PC-9 (cell line): Measurements from ENCODE around the gene HSDL1. TPM values are rescaled to one million over a fixed set of nuclear protein-coding genes. Genes with fewer than 3 reads are reported as not detected.

Experiments used
- BruUV-seq: library from RNA; stranded (reverse); fragments of 400-500 nt; replicated peaks from 2 replicates; lab custom pipeline; 2021; lab: Mats Ljungman, UMichigan
- CTCF ChIA-PET: fragments of 300-600 bp; sonication (Branson Sonifier 250); formaldehyde crosslinking; loops from one replicate; lab custom pipeline; 2022; ENCODE audit warnings: antibody characterized with exemption; lab: Charles Lee
- POLR2A ChIA-PET: fragments of 300-600 bp; sonication (Branson Sonifier 250); formaldehyde crosslinking; loops from one replicate; lab custom pipeline; 2022; ENCODE audit warnings: antibody characterized with exemption; ENCODE audit not compliant: unreplicated experiment; lab: Charles Lee
- DNase-seq, 2 experiments: peaks; one replicate each; pipeline versions ENCODE4 v3.0.0 to v3.0.0-alpha.2; 2015 to 2022; ENCODE audit warnings: mixed read lengths in 1 of 2
- H2AFZ ChIP-seq: fragments of 200-600 bp; sonication (generic); 2 replicates; pipeline ENCODE4 v1.8.1; 2017; ENCODE audit warnings: antibody characterized with exemption
- H3F3A ChIP-seq: fragments of 200-600 bp; sonication (generic); 2 replicates; pipeline ENCODE4 v1.8.1; 2017; ENCODE audit warnings: antibody characterized with exemption, mild to moderate bottlenecking, low read depth; ENCODE audit not compliant: insufficient read depth
- H3K27ac ChIP-seq: fragments of 200-600 bp; sonication (generic); 2 replicates; pipeline ENCODE4 v1.6.1; 2016; ENCODE audit warnings: mixed run types
- H3K27me3 ChIP-seq: fragments of 200-600 bp; sonication (generic); 2 replicates; pipeline ENCODE4 v1.6.1; 2016; ENCODE audit warnings: low read depth, mixed run types; ENCODE audit not compliant: insufficient read depth
- H3K36me3 ChIP-seq: fragments of 200-600 bp; sonication (generic); 2 replicates; pipeline ENCODE4 v1.6.1; 2016; ENCODE audit warnings: low read depth, mixed run types
- H3K4me1 ChIP-seq: fragments of 200-600 bp; sonication (generic); replicated peaks from 2 replicates; pipeline ENCODE4 v1.6.1; 2016; ENCODE audit warnings: mixed run types; ENCODE audit not compliant: insufficient read depth
- H3K4me2 ChIP-seq: fragments of 200-600 bp; sonication (generic); 2 replicates; pipeline ENCODE4 v1.6.1; 2017; ENCODE audit warnings: mixed run types
- H3K4me3 ChIP-seq: fragments of 200-600 bp; sonication (generic); 2 replicates; pipeline ENCODE4 v1.6.1; 2016; ENCODE audit warnings: mixed run types
- H3K79me2 ChIP-seq: fragments of 200-600 bp; sonication (generic); 2 replicates; pipeline ENCODE4 v1.6.1; 2017; ENCODE audit warnings: low read depth, mixed run types
- H3K9me2 ChIP-seq: fragments of 200-600 bp; sonication (generic); 2 replicates; pipeline ENCODE4 v1.8.1; 2017; ENCODE audit warnings: mild to moderate bottlenecking; ENCODE audit not compliant: insufficient read depth
- H3K9me3 ChIP-seq: fragments of 200-600 bp; sonication (generic); 2 replicates; pipeline ENCODE4 v1.8.1; 2016; ENCODE audit warnings: low read depth; ENCODE audit not compliant: insufficient read depth
- H4K20me1 ChIP-seq: fragments of 200-600 bp; sonication (generic); 2 replicates; pipeline ENCODE4 v1.8.1; 2017; ENCODE audit not compliant: insufficient read depth
- CTCF ChIP-seq: fragments of 200-600 bp; sonication (generic); conservative IDR thresholded peaks from 2 replicates; pipeline ENCODE4 v1.6.1; 2017; ENCODE audit warnings: mixed run types, antibody characterized with exemption, mild to moderate bottlenecking, moderate library complexity
- EZH2 ChIP-seq: fragments of 200-600 bp; sonication (generic); IDR thresholded peaks from 2 replicates; pipeline ENCODE4 v1.8.0; 2017; ENCODE audit warnings: antibody characterized with exemption, low read depth
- intact Hi-C: fragments of 100-400 bp; cut with micrococcal nuclease; formaldehyde crosslinking; loops from one replicate; pipeline ENCODE4 v1.10.0; 2022; ENCODE audit not compliant: unreplicated experiment
- total RNA-seq: library from RNA; stranded (reverse); gene quantifications from 2 replicates; pipeline ENCODE4 v1.2.3, GENCODE V29; 2021

The HSDL1 gene
- total RNA-seq, 1 experiment from 2014 or later, result 32.1 TPM

- Histone ChIP-seq H3K4me2 (no peak overlapping the region), H3K4me1 (no peaks in the 10 kb centered on the region), H4K20me1 (peaks cover 3% of the 10 kb centered on the region; the same call in 1 of the 2 replicates), H3K79me2 (no peaks in the 10 kb centered on the region), H3K9me3 (no peaks in the 10 kb centered on the region), H3K36me3 (peaks cover 4% of the 10 kb centered on the region), H3K4me3 (no peak overlapping the region), H3K27ac (no peak overlapping the region), H2AFZ (no peak overlapping the region), H3K27me3 (no peaks in the 10 kb centered on the region), H3F3A (no peaks in the 10 kb centered on the region; the same call in 1 of the 2 replicates), H3K9me2 (no peaks in the 10 kb centered on the region)
- ChIA-PET CTCF (interaction anchor here (1.2 to 1.9 kb wide), 2 partner anchors 89 to 222 kb away, joined by 4 to 5 read pairs; no protein-coding TSS in a partner anchor), POLR2A (no interaction called here)
- no TSS peak for BruUV-seq
- intact Hi-C loops, result no loop called here
- TF ChIP-seq CTCF, result no peak
- no peak for TF ChIP-seq EZH2
- no peak for DNase-seq
Measured at GRCh38 chr16:84086341-84086740, 58.6 kb downstream of the HSDL1 start.

DNA sequence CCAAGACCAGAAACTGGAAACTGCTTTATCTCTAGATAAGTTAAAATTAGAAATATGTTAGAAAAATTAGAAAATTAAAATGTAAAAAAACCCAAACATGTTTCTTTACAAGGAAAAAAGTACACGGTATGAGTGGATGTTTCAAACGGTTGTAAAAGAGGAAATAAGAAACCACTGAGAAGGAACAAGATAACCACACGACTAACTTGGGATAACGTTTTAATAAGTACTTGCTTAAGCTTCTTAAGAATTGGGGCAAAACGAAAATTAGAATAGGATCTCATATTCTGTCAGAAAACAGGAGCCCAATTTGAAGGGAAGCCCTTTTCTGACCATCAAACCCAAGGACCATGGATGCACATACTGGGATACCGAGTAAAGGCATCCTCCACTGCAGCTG is 59.2 kb downstream of the HSDL1 start:
- no TSS peak for BruUV-seq

DNA sequence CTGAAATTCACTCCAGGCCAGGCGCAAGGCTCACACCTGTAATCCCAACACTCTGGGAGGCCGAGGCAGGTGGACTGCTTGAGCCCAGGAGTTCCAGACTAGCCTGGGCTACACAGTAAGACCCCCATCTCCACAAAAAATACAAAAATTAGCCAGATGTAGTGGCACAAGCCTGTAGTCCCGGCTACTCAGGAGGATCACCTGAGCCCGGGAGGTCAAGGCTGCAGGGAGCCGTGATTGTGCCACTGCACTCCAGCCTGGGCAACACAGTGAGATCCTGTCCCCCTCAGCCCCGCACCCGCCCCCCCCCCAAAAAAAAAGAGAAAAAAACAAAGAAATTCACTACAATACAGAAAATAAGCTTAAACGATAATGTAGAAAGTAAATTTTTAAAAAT is 59.7 kb downstream of the HSDL1 start:
- peaks cover 3% of the 10 kb centered on the region; the same call in 1 of the 2 replicates for H4K20me1 ChIP-seq
- TF ChIP-seq EZH2 (no peak), CTCF (no peak)
- H3K9me2 ChIP-seq, result no peaks in the 10 kb centered on the region
- no peaks in the 10 kb centered on the region for H3K4me1 ChIP-seq
- no peaks in the 10 kb centered on the region for H3K9me3 ChIP-seq
- no peak for DNase-seq
- no peak overlapping the region for H3K4me2 ChIP-seq
- no peak overlapping the region for H2AFZ ChIP-seq
- CTCF ChIA-PET, result interaction anchor here (0.6 to 1.9 kb wide), 3 partner anchors 223 to 423 kb away, joined by 5 read pairs; no protein-coding TSS in a partner anchor
- intact Hi-C loops, result loop anchor here (2.0 kb wide), 1 partner anchor 400 kb away; no protein-coding TSS in a partner anchor
- POLR2A ChIA-PET, result no interaction called here
- no peaks in the 10 kb centered on the region; the same call in 1 of the 2 replicates for H3F3A ChIP-seq
- no TSS peak for BruUV-seq
- H3K4me3 ChIP-seq, result no peak overlapping the region
- no peaks in the 10 kb centered on the region for H3K79me2 ChIP-seq
- H3K36me3 ChIP-seq, result peaks cover 4% of the 10 kb centered on the region
- no peaks in the 10 kb centered on the region for H3K27me3 ChIP-seq
- no peak overlapping the region for H3K27ac ChIP-seq

More for the DNA sequence above, 59.2 kb downstream of the HSDL1 start:
- Histone ChIP-seq H3K27ac (no peak overlapping the region), H3F3A (no peaks in the 10 kb centered on the region; the same call in 1 of the 2 replicates), H3K9me2 (no peaks in the 10 kb centered on the region), H3K27me3 (no peaks in the 10 kb centered on the region), H3K9me3 (no peaks in the 10 kb centered on the region), H4K20me1 (peaks cover 3% of the 10 kb centered on the region; the same call in 1 of the 2 replicates), H3K4me2 (no peak overlapping the region), H3K4me1 (no peaks in the 10 kb centered on the region), H3K36me3 (peaks cover 4% of the 10 kb centered on the region), H2AFZ (no peak overlapping the region), H3K4me3 (no peak overlapping the region), H3K79me2 (no peaks in the 10 kb centered on the region)
- ChIA-PET CTCF (interaction anchor here (1.2 to 1.9 kb wide), 2 partner anchors 90 to 222 kb away, joined by 4 to 5 read pairs; no protein-coding TSS in a partner anchor), POLR2A (no interaction called here)
- TF ChIP-seq CTCF (no peak), EZH2 (no peak)
- intact Hi-C loops, result loop anchor here (2.0 kb wide), 1 partner anchor 399 kb away; no protein-coding TSS in a partner anchor
- no peak for DNase-seq
